ENCODE results near the gene TSBP1. TPM values are rescaled to one million over a fixed set of nuclear protein-coding genes. Genes with fewer than 3 reads are reported as not detected.

Gene TSBP1
- total RNA-seq, 1 donor from 2014 or later, result not detected

DNA sequence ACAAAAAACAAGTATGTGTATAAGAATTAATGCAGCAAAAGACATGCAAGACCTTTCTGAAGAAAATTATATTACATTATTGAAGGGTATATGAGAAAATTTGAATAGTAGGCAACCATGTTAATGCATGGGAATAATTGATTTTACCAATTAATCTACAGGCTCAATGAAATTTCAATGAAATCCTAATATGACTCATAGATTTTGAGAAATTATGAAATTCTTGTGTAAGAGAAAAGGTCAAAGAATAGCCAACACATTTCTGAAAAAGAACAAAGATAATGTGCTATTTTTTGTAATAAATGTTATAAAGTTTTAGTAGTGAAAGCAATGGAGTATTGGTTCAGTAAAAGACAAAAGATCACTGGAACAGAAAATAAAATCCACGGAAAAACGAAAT is 18.4 kb downstream of the TSBP1 start:
- DNase-seq (ENCODE audit: low read depth), result no peak
- H3K4me3 ChIP-seq (ENCODE audit: low read depth, low read length), result no peak overlapping the region
- no peak for TF ChIP-seq CTCF (conservative IDR thresholded peaks at IDR 0.05; ENCODE audit: low read depth, low read length)

- no peak for TF ChIP-seq CTCF (conservative IDR thresholded peaks at IDR 0.05; ENCODE audit: low read depth, low read length)
- DNase-seq (ENCODE audit: low read depth), result no peak
- H3K4me3 ChIP-seq (ENCODE audit: low read depth, low read length), result no peak overlapping the region
Observed at GRCh38 chr6:32340242-32340641, 31.5 kb downstream of the TSBP1 start.

- TF ChIP-seq CTCF (conservative IDR thresholded peaks at IDR 0.05; ENCODE audit: low read depth, low read length), result no peak
- no peak overlapping the region for H3K4me3 ChIP-seq (ENCODE audit: low read depth, low read length)
- DNase-seq (ENCODE audit: low read depth), result no peak
Observed at GRCh38 chr6:32337186-32337805, 34.4 kb downstream of the TSBP1 start.

DNA sequence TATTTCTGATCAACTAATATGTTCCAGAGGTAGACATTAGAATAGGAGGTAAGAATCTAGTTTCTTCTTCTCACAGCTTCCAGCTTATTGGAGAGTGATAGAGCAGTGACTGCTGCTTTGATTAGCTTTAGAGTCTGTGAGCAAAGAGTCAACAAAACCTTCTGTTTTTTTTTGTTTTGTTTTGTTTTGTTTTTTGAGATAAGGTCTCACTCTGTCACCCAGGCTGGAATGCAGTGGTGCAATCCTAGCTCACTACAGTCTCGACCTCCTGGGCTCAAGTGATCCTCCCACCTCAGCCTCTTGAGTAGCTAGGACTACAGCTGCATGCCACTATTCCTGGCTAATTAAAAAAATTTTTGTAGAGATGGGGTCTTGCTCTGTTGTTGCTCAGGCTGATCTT is 39.3 kb downstream of the TSBP1 start:
- H3K4me3 ChIP-seq (ENCODE audit: low read depth, low read length), result no peak overlapping the region
- no peak for DNase-seq (ENCODE audit: low read depth)
- no peak for TF ChIP-seq CTCF (conservative IDR thresholded peaks at IDR 0.05; ENCODE audit: low read depth, low read length)

DNA sequence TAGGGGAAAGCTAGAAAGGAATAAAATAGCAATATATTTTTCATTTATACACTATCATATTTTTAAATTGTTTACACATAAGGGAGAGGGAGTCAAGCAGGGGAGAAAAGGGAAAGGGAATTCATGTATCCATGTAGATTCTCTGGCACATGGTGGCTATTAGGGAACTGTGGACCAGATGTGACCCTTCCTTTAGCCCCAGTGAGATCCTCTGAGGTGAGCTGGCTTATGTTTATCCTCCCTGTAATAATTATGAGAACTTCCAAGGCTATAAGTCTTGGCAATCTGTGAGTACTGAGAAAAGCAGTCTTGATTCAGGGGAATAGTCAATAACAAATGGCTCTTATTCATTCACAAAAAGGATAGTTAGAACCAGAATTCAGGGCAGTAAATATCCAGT is 42.6 kb downstream of the TSBP1 start:
- TF ChIP-seq CTCF (conservative IDR thresholded peaks at IDR 0.05; ENCODE audit: low read depth, low read length), result no peak
- no peak for DNase-seq (ENCODE audit: low read depth)

DNA sequence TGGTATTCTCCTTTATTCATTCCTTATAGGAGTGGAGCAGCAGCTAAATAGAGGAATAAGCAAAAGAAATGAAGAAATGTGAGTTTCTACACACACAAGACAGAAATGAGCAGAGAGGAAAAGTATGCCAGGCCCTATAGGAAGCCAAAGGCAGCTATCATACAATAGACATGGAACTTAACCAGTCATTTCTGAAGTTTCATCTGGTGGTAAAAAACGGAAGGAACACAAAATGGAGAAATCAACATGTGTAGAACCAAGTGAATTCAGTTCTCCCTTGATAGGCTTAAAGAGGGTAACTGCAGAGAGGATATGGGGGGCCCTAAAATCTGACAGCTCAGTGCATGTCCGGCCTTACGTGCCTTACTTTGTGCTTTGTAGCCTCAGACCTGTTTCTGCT is 44.6 kb downstream of the TSBP1 start:
- TF ChIP-seq CTCF (conservative IDR thresholded peaks at IDR 0.05; ENCODE audit: low read depth, low read length), result no peak
- no peak overlapping the region for H3K4me3 ChIP-seq (ENCODE audit: low read depth, low read length)
- DNase-seq (ENCODE audit: low read depth), result no peak

More for the DNA sequence above, 42.6 kb downstream of the TSBP1 start:
- no peak overlapping the region for H3K4me3 ChIP-seq (ENCODE audit: low read depth, low read length)

DNA sequence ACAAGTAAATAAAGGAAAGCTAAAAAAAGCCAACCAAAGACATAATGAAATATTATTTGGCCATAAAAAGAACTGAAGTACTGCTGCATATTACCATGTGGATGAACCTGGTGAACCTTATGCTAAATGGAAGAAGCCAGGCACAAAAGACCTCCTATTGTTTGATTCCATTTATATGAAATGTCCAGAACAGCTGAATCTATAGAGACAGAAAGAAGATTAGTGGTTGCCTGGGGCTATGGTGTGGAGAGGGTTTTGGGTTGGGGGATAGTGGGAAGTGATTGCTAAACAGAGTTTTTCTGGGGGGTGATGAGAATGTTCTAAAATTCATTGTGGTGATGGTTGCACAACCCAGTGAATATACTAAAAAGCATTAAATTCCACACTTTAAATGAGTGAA is 53.2 kb downstream of the TSBP1 start:
- no peak for DNase-seq (ENCODE audit: low read depth)
- no peak for TF ChIP-seq CTCF (conservative IDR thresholded peaks at IDR 0.05; ENCODE audit: low read depth, low read length)

More for the DNA sequence above, 53.2 kb downstream of the TSBP1 start:
- H3K4me3 ChIP-seq (ENCODE audit: low read depth, low read length), result no peak overlapping the region
